Adipose tissue (tissue), 3 donors: ENCODE data around the gene SAMD11. TPM values are rescaled to one million over a fixed set of nuclear protein-coding genes. Genes with fewer than 3 reads are reported as not detected.
"Not testable (repeated sequence)": the region's sequence is repeated elsewhere in the genome, so short reads cannot be mapped to it uniquely, and the experiment has no call there.

ENCODE experiments used
- H3K27ac ChIP-seq: one replicate; pipeline ENCODE4 v1.5.1; 2013; ENCODE audit warnings: low read depth, low read length
- WGBS, 3 donors: extraction: QIAGEN DNeasy Blood & Tissue Kit; methylation state at CpG; one replicate each; pipeline ENCODE4 v1.1.7; 2013; 5-methylcytosine and 5-hydroxymethylcytosine counted together
- polyA plus RNA-seq, 3 donors: library from polyadenylated mRNA; stranded (reverse); fragments of 200-250 nt; gene quantifications; one replicate each; pipeline ENCODE4 v1.2.3, GENCODE V29; 2013
- donor health status: healthy with polysubstance abuse.
- donor health status: Bipolar disorder and iron deficiency.
- donor health status: healthy.

Gene SAMD11
- polyA plus RNA-seq, 3 donors = 1.00 to 7.9 (median 1.2) TPM

DNA sequence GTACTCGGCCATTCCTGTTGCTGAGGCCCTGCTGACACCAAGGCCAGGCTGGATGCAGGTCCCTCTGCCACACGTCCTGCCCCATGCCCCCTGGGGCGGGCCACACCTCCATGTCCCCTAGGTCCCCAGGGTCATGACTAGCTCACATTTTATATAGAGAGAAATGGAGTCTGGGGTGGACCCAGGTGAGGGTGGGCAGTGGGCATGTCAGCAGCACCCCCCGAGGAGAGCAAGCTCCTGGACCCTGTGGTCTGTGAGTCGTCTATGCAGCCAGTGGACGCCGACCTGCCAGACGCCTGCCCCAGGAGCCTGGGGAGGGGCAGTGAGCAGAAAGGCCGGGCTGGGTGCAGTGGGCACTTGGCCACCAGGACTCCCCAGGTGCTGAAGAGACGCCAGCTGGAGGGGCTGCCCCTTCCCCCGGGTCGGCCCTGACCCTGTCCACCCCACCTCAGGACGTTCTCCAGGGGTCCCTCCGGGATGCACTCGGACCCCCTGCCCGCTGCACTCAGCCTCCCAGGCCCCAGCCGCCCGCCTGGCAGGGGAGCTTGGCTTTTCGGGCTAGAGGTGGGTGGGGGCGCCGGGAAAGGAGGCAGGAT, 15.9 kb downstream of the SAMD11 start:
- no peak overlapping the region for H3K27ac ChIP-seq
- 17 to 33% (median 29%) methylated on average over 19 to 21 of the region's 21 CpGs for WGBS, 3 donors

- 0 to 1% (median 1%) methylated on average over 61 to 86 of the region's 86 CpGs for WGBS, 3 donors
These were observed 16.6 kb downstream of the SAMD11 start for GRCh38 chr1:940107-941014.

GRCh38 chr1:941015-941587, 17.4 kb downstream of the SAMD11 start:
- 2 to 4% (median 3%) methylated on average over 26 to 36 of the region's 36 CpGs for WGBS, 3 donors
- H3K27ac ChIP-seq = no peak overlapping the region

More at GRCh38 chr1:940107-941014, 16.6 kb downstream of the SAMD11 start:
- H3K27ac ChIP-seq = no peak overlapping the region

DNA sequence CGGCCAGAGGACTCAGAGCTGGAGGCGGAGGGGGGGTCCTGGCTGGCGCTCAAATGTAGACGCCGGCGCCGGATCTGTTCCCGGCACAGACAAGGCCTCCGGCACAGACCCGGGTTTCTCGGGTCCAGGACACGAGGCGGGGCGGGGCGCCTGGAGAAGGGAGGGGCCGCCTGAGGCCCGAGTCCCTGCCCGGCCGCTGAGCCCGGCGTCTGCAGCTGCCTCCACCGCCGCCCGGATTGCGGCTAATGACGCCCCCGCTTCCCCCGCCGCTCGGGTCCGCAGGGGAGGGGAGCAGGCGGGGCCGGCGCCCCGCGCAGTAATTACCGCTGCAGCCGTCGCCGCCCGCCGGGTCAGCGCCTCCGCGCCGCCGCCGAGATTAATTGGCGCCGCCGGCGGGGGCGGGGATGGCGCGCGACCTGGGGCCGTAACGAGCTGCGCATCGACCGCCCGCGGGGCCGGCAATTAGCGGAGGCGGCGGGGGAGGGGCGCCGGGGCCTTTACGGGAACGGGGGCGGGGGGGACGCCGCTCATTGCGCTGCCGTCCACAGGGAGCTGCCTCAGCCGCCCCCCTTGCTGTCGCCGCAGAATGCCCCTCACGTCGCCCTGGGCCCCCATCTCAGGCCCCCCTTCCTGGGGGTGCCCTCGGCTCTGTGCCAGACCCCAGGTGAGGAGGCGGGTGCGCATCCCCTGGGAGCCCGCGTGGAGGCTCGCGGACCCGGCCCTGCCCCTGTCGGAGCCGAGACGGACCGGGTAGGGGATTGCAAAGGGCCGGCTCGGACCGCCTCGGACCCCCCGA, 18.1 kb downstream of the SAMD11 start:
- no peak overlapping the region for H3K27ac ChIP-seq
- 0 to 1% (median 0%) methylated on average over 33 to 78 of the region's 98 CpGs for WGBS, 3 donors

DNA sequence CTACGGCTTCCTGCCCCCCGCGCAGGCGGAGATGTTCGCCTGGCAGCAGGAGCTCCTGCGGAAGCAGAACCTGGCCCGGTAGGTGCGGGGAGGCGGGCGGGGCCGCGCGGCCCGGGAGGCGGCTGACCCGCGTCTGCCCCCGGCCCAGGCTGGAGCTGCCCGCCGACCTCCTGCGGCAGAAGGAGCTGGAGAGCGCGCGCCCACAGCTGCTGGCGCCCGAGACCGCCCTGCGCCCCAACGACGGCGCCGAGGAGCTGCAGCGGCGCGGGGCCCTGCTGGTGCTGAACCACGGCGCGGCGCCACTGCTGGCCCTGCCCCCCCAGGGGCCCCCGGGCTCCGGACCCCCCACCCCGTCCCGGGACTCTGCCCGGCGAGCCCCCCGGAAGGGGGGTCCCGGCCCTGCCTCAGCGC, 18.7 kb downstream of the SAMD11 start:
- 0 to 2% (median 1%) methylated on average over 19 to 48 of the region's 48 CpGs for WGBS, 3 donors
- H3K27ac ChIP-seq = no peak overlapping the region

DNA sequence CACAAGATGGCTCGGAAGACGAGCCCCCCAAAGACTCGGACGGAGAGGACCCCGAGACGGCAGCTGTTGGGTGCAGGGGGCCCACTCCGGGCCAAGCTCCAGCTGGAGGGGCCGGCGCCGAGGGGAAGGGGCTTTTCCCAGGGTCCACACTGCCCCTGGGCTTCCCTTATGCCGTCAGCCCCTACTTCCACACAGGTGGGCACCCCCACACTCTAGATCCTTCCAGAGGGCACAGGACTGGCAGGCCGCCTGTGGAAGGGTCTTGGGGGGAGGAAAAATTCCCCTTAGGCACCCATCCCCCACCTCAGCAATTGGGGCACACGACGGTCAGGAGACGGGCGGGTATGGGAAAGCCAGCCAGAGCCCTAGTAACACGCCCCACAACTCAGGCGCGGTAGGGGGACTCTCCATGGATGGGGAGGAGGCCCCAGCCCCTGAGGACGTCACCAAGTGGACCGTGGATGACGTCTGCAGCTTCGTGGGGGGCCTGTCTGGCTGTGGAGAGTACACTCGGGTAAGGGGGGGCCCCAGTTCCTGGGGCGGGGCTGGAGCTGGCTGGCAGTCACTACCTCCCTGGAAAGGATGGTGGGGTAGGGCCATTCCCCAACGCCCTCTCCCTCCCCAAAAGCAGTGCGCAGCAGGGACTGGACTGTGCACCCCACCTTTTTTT, 19.3 kb downstream of the SAMD11 start:
- H3K27ac ChIP-seq = no peak overlapping the region
- WGBS, 3 donors = 11 to 19% (median 15%) methylated on average over 26 to 27 of the region's 27 CpGs

- WGBS, 3 donors = 65 to 80% (median 65%) methylated on average over 27 of the region's 27 CpGs
- no peak overlapping the region for H3K27ac ChIP-seq
These were observed 20.0 kb downstream of the SAMD11 start for GRCh38 chr1:943545-944340.

- WGBS, 3 donors = 53 to 74% (median 59%) methylated on average over 28 of the region's 28 CpGs
- H3K27ac ChIP-seq = no peak overlapping the region
These were observed 20.9 kb downstream of the SAMD11 start for GRCh38 chr1:944341-945325.

DNA sequence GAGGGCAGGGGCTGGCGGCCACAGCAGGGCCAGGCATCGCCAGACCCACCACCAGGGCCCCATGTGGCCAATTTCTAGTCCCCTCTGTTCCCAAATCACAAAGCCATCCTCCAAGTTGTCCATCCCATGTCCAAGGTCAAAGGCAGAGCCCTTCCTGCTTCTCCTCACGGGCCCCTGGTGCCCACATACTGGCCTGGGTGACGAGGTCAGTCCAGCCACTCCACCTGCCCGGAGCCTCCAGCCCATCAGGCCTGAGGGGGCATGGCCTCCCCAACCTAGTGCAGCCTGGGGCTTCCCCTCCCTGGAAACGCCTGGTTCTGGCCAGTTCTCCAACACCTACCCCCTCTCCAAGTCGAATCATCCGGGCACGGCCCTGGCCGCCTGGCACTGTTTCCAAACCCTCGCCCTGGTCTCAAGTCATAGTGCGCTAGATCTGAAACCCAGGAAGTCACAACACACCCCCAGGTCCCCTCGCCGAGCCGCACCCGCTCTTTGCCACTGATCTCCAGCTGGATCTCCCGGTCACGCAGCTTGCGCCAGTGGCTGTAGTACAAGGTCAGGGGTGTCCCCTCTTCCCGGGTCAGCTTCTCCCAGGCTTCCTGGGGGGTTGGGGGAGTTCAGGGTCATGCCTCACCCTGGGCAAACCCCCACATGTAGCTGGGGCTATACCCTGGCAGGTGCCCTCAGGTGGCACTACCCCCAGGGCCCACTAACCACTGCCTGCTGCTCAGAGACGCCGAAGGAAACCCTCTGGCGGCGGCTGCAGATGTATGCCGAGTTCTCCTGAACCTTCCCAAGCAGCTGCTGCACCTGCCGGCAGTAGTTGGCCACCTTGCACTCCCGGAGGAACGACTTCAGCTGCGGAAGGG, 22.2 kb downstream of the SAMD11 start:
- no peak overlapping the region for H3K27ac ChIP-seq
- 91 to 93% (median 93%) methylated on average over 29 of the region's 29 CpGs for WGBS, 3 donors

- WGBS, 3 donors = 89 to 95% (median 94%) methylated on average over 13 of the region's 13 CpGs
- H3K27ac ChIP-seq = not testable (repeated sequence)
These were observed 23.1 kb downstream of the SAMD11 start for GRCh38 chr1:946811-947210.

- no peak overlapping the region for H3K27ac ChIP-seq
- WGBS, 3 donors = 94 to 98% (median 95%) methylated on average over 12 to 15 of the region's 15 CpGs
These were observed 24.2 kb downstream of the SAMD11 start for GRCh38 chr1:947958-948357.

GRCh38 chr1:950268-950667, 26.5 kb downstream of the SAMD11 start:
- H3K27ac ChIP-seq = no peak overlapping the region
- 87 to 96% (median 93%) methylated on average over 9 of the region's 9 CpGs for WGBS, 3 donors

- no peak overlapping the region for H3K27ac ChIP-seq
- 95% methylated on average over 22 to 23 of the region's 23 CpGs for WGBS, 3 donors
These were observed 27.2 kb downstream of the SAMD11 start for GRCh38 chr1:950881-951280.

DNA sequence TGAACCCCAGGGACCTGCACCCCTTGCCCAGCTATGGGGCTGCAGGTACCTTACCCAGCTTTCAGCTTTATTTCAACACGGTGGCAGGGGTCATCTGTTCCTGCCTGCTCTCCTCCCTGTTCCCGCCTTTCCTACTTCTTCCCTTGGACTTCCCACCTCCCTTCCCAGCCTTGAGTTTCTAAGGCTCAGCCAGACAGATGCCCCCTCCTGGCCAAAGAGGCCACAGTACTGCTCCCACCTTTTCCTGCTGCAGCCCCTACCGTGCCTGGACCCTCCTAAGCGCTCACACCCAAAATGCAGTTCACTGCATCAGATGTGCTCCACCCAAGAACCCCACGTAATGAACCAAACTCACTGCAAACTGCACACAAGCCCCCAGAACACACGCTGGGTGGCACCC, 27.6 kb downstream of the SAMD11 start:
- no peak overlapping the region for H3K27ac ChIP-seq
- 76 to 82% (median 77%) methylated on average over 6 of the region's 6 CpGs for WGBS, 3 donors

DNA sequence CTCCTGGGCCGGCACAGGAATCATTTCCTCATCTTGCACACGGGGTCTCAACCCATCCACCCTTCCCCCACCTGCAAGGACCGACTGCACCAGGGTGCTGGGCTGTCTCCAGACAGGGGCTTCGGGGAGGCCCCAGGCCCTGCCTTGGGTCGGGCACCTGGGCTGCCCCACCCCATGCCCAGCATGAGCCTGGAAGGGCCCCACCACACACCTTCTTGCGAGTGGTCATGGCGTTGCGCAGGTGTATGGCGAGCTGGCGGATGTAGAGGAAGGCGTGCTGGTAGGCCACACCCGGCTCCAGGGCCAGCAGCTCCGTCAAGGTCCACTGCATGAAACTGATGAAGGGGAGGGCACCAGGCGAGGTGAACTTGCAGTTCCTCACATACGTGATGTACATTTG, 28.5 kb downstream of the SAMD11 start:
- H3K27ac ChIP-seq = no peak overlapping the region
- 91 to 94% (median 92%) methylated on average over 15 of the region's 15 CpGs for WGBS, 3 donors
